ENCODE measurements around the gene TSPAN32.

TSPAN32 gene, protein sequence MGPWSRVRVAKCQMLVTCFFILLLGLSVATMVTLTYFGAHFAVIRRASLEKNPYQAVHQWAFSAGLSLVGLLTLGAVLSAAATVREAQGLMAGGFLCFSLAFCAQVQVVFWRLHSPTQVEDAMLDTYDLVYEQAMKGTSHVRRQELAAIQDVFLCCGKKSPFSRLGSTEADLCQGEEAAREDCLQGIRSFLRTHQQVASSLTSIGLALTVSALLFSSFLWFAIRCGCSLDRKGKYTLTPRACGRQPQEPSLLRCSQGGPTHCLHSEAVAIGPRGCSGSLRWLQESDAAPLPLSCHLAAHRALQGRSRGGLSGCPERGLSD

DNA sequence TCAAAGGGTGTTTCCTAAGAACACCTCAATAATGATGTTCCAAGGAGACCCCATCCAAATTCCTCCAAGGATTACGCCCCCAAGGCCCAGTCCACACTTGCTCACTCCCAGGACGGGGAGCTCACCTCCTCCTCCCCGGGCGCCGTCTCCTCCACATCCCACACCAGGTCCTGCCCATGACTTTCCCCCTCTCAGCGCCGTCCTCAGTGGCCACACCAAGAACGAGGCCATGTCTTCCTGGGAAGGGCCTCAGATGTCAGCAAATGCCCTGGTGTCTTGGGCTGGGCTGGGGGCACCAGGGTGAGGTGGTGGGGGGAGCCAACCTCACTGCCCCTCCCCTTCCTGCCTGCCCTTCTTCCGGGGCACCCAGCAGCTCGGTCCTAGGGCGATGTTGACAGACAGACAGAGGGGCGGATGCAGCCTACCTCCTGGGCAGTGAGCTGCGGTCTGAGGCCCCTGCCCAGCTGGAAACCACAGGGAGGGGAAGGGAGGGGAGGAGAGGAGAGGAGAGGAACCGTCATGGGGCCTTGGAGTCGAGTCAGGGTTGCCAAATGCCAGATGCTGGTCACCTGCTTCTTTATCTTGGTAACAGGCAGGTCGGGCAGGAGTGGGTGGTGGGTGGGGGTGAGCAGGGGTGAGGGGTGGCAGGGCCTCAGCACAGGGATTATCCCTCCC lies at the start of gene TSPAN32, which contains the start of gene C11orf21:
TSS of gene TSPAN32 (plus strand) at position 383 of the 675 bp plus-strand sequence. CDS start at position 520, 137 bp downstream.
TSS of gene C11orf21 (minus strand) at position 288 of the 675 bp plus-strand sequence. CDS start at position 178, 110 bp downstream.
- peak; percentile 21 to 42 for DNase-seq (ENCODE audit: low read depth in 2 of 2)

DNA sequence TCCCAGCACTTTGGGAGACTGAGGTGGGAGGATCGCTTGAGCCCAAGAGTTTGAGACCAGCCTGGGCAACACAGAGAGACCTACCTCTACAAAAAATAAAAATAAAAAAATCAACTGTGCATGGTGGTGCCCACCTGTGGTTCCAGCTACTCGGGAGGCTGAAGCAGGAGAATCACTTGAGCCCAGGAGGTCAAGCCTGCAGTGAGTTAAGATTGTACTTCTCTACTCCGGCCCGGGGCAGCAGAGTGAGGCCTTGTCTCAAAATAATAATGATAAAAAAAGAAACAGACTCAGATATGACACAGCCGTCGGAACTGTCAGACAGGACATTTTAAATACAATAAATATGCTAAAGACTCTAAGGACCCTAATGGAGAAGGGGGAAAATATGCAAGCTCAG lies 49.8 kb upstream of the TSPAN32 start:
- no peak for DNase-seq (ENCODE audit: low read depth in 2 of 2)

DNA sequence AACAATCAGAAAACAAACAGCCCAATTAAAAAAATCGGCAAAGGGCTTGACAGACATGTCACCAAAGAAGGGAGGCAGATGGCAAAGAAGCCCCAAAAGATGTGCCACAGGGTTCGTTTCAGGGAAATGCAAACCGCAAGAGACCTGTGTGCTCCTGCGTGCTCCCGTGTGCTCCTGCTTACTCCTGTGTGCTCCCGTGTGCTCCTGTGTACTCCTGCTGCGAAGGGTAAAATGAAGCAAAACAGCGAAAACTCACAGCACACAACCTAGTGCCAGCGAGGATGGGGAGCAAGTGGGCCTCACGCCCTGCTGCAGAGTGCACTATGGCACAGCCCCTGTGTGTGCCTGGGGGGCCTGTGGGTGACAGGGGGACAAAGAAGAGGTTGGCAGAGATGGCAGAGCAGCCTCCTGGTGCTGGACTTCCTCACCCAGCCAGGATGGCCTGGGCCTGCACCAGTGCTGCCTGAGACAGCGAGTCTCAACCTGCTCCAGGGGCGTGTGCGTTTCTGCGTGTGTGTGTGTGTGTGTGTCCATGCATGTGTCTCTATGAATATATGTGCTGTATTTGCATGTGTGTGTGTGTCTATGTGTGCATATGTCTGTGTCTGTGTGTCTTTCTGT lies 45.4 kb upstream of the TSPAN32 start:
- no peak for DNase-seq (ENCODE audit: low read depth in 2 of 2)

DNA sequence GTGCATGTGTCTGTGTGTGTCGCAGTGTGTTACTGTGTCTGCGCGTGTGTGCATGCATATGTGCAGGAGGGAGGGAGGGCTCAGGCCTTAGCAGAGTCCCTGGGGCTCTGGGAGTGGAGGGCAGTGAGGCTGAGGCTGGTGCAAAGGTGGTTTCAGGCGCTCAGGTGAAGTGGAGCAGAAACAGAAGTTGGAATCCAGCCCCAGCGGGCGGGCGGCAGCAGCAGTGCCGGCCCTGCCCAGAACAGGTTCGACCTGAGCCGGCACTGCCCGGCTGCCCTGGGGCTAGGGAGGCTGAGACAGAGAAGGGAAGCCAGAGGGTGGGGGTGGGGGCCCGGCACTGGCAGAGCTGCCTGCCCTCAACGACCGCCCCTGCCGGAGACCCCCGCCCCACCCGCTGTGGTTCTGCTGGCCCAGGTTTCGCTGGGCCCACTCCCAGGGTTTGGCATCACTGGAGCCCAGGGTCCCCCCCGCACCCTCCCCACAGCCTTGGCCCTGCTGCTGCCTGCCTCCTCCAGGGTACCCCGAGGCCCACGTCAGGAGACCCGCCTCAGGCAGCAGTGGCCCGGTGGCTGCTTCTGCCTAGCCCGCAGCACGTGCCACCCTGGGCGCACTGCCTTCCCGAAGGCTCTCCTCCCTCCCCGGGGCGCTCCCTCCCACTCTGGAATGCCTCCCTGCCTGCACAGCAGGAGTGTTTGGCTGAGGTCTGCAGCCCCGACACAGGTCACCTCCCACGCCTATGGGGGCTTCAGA lies 44.7 kb upstream of the TSPAN32 start:
- DNase-seq (ENCODE audit: low read depth in 2 of 2), result no peak

DNA sequence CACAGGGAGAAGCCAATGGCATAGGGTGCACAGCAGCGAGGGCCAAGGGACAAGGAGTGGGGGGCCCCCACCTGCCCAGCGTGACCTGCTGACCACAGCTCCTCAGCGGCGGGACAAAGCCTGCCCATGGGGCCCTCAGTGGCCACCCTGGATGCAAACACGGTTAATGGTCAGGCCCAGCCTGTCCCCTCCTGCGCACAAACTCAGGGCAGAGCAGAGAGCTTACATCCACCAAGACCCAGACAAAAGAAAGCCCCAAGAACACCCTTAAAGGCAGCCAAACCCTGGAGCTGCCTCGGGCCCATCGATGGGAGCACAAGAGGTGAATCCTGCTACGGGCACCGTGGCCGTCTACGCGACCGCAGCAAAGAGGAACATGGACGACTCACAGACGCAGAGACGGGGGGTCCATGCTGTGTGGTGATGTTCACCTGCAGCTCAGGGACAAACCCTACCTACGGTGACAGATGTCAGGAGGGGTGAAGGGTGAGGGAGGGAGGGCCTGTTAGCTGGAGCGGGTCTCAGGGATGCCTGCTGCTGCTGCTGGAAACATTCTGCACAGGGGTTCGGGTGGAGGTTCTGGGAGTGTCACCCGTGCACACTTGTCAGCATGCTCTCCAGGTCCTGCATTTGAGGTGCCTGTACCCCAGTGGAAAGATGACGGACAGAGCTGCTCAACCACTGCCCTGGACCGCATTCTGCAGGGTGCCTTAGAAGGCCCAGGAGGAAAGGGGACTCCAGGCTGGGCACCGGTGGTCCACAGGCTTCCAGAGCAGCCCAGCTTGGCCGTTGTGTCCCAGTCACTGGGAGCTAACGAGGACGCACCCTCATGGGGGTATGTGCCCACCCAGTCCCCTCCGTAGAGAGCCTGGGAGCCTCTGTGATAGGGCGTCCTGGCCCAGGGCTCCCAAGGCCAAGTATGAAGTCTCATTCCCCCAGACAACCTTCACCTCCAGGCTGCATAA lies 43.0 kb upstream of the TSPAN32 start:
- DNase-seq (ENCODE audit: low read depth in 2 of 2), result no peak

DNA sequence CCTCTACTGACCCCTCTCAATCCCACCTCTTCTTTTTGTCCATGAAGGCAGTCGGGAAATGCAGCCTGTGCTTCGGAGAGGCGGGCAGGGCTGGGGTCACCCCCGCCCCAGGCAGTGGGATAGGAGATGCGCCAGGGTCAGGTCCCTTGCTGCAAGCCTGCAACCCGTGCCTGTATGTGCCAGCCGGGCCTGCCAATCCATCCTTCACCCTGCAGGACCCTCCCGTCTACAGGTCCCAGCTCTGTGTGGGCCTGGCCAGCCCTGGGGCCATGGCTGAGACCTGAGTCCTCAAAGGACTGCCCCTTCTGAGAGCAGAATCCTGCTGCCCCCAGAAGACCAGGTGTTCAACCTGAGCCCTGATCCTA lies 42.4 kb upstream of the TSPAN32 start:
- DNase-seq (ENCODE audit: low read depth in 2 of 2), result no peak

DNA sequence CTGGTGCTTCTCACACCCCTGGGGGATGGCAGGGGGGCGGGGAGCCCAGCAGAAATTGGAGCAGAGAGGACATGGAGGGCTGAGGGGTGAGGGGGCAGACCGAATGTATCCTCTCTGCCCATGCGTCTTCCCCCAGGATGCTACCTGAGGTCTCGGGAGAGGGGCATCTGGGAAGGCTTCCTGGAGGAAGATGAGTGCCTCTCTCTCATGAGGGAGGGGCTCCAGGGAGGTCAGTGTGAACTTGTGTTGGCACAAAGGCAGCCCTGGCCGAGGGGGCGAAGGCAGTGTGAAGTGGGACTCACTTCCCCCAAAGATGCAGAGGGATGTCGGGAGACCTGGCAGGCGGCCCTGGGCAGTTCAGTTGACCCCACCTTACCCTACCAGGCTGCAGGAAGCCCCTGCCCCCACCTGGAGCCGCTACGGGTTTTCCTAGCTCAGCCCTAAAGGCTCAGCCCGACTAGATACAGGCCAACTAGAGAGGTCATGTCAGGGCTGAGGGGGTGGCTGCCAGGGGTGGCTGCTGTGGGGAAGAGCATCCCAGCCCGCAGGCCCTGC lies 41.8 kb upstream of the TSPAN32 start:
- DNase-seq (ENCODE audit: low read depth in 2 of 2), result no peak

DNA sequence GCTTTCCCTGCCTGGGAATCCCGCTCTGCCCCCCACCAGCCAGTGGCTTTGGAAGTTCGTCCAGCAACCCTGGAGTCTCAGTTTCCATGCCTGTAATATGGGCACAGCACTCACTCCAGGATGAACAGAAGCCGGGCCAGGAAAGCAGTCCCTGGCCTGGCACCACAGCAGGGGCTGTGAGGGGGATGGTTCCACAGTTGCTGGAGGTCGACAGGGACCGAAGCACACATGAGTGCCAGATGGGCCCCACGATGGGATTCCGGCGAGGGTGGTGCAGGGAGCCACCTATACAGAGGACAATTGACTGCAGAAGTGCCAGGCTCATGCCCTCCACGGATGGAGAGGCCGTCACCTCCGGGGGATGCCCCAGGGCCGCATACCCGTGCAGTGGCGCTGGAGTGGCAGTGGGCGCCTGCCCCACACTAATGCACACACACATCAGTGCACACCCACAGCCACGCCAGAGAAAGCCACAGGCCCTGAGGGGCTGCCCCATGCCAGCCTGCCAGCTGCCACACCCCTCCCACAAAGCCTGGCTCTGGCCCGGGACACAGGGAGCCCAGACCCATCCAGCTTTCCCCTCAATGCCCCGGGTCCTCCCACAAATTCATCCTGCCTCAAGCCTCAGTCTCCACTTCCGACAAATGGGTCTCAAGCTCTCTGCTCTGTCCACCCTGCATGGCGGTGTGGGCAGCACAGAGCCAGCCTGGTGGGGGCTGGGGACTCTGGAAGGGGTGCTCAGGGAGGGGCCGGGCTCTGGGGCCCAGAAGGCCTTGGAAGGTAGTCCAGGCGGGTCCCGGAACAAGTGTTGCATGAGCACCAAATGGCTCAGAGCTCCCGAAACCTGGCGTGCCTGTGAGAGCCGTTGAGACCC lies 41.1 kb upstream of the TSPAN32 start:
- no peak for DNase-seq (ENCODE audit: low read depth in 2 of 2)

DNA sequence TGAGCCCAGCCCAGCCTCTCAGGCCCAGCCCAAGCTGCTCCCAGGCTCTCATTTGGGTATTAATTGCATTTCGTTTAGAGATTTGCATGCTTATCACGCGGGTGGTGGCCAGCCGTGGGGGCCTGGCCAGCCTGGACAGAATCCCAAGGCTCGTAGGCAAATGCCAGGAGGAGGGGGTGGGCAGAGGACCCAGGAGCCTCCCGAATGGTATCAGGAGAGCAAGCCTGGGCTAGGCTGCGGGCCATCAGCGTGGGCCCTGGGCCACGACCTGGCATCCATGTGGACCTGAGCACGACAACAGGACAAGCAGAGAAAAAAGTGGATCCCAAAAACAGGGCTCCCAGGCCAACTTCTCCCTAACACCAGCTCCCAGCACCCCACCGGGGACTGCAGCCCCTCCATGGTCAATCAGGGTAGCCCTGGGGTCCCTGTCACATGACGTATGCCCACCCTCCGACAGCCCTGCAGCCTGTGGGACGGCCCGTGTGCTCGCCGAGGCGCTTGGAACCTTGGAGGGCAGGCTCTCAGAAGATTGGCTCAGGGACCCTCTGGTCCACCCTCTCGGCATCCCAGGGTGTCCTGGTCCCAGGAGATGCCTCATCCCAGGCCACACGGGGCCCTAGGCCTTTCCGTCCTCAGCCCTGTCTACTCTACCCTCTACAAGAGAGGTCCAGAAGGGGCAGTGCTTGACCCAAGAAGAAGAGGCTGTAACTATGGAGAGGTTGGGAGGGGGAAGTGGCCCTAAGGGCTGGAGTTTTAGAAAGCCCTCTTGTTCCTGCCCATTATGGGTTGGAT lies 40.2 kb upstream of the TSPAN32 start:
- no peak for DNase-seq (ENCODE audit: low read depth in 2 of 2)

DNA sequence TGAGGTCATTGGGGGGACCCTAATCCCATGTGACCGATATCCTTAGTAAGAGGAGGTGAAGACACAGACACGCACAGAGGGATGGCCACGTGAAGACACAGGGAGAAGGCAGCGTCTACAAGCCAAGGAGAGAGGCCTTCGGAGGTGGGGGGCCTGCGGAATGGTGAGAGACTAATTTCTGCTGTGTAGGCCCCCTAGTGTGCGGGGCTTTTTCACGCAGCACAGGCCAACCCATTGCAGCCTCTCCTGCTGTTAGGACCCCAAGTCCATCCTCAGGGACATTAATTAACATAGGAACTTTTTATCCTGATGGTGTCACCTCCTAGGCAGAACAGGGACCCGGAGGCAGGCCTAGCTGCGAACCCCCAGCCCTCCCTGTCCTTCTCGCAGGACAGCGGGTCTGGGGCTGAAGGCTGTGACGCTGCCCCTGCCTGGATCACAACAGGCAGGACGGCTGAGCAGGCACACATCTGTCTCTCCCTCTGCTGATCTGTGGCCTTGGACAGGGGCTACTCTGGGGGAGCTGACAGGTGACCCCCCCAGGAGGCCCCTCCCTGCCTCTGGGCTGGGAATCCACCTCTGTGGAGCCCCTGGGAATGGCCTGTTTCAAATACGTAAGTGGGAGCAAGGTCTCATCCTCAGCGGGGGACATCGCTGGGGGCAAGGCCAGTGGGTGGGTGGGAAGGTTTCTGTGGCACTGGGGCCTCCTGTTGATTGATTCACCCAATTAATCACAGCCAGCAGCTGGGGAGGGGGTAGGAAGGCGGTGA lies 39.3 kb upstream of the TSPAN32 start:
- DNase-seq (ENCODE audit: low read depth in 2 of 2), result no peak

DNA sequence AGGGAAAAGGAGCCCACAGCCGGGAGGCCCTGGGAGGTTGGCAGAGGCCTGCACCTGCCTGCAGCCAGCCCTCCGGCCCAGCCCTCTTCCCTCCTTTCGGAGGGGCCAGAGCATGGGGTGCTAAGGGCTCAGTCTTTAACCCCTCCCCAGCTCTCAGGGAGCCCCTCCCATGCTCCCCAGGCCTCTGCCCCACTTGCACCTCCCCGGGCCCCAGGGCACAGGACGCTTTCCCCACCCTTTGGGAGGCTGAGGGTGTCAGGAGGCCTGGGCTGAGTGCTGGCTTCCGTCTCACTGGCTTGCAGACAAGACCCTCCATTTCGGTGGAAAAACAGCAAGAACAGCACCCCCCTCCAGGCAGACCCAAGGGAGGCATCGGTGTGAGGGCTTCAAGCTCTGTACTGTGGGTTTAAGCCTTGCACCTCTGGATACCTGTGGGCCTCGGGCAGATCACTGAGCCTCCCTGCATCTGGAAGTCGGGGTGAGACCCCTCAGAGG lies 38.7 kb upstream of the TSPAN32 start:
- no peak for DNase-seq (ENCODE audit: low read depth in 2 of 2)

DNA sequence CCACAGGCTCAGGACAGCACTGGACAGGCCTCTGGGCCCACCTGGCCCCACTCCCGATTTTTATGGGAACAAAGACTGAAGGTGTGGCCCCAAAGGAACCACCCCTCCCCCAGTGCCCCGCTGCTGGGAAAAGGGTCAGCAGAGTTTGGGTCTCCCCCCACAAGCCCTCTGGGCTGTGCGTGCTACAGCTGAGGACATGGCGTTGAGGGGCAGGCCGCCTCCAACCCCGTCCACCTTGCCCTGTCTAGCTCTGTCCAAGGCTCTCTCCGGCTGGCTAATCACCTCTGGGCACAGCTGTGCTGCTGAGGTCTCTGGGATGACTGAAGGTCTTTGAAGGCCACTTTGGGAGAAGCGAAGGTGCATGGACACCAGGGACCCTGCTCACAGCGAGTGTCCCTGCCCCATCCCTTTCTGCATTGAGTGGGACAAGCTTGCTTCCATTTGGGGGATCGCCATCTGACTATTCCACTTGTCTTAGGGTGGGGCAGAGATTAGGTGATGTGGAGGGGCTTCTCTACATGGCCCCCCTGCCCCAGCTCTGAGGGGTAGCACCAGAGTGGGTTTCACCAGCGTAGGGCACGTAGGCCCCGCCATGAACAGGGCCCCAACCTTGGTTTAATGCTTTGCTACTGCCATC lies 38.0 kb upstream of the TSPAN32 start:
- DNase-seq (ENCODE audit: low read depth in 2 of 2), result no peak

DNA sequence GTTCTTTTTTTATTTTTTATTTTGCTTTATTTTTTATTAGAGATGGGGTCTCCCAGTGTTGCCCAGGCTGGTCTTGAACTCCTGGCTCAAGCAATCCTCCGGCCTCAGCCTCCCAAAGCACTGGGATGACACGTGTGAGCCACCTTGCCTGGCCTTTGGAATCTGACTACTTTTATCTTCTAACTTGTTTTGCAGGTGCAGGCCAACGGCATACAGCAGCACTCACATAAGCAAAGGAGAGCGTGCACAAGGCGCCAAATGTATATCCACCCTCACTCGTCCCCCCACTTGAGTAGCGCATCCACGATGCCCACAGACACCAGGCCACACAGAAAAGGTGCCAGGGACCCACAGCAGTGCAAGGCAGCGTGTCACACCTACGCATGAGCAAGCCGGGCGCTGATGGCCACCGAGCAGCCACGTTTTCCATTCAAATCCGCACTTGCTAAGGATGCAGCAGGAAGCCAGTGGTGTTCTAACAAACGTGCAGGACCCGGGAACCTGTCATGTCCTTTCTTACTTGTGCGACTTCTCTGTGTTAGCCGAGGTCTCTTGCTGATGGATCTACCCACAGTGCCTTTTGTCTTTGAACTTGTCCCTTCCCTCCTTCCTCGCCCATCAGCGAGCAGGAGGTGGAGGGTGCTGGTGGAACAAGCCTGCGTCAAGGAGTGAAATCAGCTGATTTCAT lies 37.3 kb upstream of the TSPAN32 start:
- no peak for DNase-seq (ENCODE audit: low read depth in 2 of 2)

DNA sequence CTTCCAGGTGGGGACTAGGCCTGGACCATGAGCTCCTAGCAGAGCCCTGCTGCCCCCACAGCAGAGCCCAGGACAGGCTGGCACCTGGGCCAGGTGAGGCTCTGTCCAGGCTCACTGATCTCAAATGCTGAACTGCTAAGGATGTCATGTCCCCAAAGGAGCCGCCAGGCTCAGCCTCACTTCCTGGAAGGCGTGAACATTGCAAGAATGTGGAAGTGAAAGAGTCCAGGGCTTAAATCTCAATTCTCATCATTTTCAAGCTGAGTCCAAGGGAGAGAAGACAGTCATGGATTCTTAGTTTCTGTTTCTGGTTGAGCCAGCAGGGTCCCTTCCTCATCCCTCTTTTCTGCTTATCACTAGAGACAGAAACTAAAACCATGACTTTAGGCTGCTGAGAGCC lies 36.4 kb upstream of the TSPAN32 start:
- no peak for DNase-seq (ENCODE audit: low read depth in 2 of 2)

DNA sequence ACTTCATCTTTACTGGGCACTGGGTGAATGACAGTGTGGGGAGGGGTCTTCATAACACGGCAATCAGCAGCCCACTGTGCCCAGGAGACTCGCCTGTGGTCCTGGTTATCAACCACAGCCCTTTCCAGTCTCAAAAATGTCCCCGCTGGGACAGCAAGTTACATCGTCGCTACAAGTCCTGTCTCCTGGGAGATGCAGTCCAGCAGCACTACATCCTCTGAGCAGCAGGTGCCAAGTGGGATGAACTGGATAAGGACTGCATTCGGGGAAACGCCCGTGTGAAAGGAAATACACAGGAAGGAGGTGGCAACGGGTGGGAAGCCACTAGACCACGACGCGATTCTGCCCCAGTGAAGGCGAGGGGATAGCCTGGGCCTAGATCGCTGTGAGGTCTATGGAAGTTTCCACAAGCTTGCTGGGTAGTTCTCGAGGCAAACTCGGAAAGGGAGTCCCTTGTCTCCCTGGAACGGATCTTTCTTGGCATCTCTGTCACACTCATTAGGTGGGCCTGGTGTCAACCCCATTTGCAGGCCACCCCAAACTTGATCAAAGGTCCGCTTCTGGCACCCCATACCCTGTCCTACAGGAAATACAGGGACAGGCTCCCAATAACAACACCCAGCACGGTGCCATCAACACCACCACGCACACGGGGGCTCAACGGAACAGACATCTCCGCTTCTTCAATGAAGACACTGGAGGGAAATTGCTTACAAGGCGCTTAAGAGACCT lies 35.8 kb upstream of the TSPAN32 start:
- no peak for DNase-seq (ENCODE audit: low read depth in 2 of 2)

Measured in stimulated activated CD8-positive, alpha-beta memory T cell treated with anti-CD3 and anti-CD28 coated beads, Interleukin-7, amount 100 ng/mL, for 4 hours (primary cell).